K562 (cell line): ENCODE results near the gene TIMP3. TPM values are rescaled to one million over a fixed set of nuclear protein-coding genes. Genes with fewer than 3 reads are reported as not detected.
A peak's percentile ranks its signal among the peaks of the same experiment; 100 is the strongest.

Experiments used
- ADNP ChIP-seq: fragments of 200-800 bp; sonication (Bioruptor generic); IDR thresholded peaks from 2 replicates; pipeline ENCODE4 v1.6.1; 2016; ENCODE audit warnings: missing genetic modification characterization, missing compliant biosample characterization
- CHD4 ChIP-seq: fragments of 200-600 bp; sonication (generic); IDR thresholded peaks from 3 replicates; pipeline ENCODE4 v1.6.1; 2012; ENCODE audit warnings: low read depth, mild to moderate bottlenecking, mixed read lengths, low read length, inconsistent platforms; ENCODE audit not compliant: insufficient read depth, insufficient replicate concordance, poor library complexity, severe bottlenecking
- CXXC5 ChIP-seq: fragments of 250-450 bp; sonication (Bioruptor Pico); IDR thresholded peaks from 2 replicates; pipeline ENCODE4 v1.8.0; 2022; ENCODE audit warnings: inconsistent platforms, mild to moderate bottlenecking, moderate library complexity
- EGR1 ChIP-seq: fragments of 450-650 bp; conservative IDR thresholded peaks from 2 replicates; pipeline ENCODE4 v1.6.1; 2017; ENCODE audit warnings: mild to moderate bottlenecking
- FOXP1 ChIP-seq: sonication (generic); formaldehyde crosslinking; IDR thresholded peaks from 2 replicates; pipeline ENCODE4 v1.8.0; 2022; ENCODE audit warnings: mild to moderate bottlenecking, missing genetic modification reagents
- HDAC2 ChIP-seq: fragments of 450-650 bp; IDR thresholded peaks from 2 replicates; pipeline ENCODE4 v1.6.1; 2016; ENCODE audit warnings: mild to moderate bottlenecking
- MBD2 ChIP-seq: sonication (generic); IDR thresholded peaks from 2 replicates; pipeline ENCODE4 v1.6.1; 2016; ENCODE audit warnings: low read depth, borderline replicate concordance
- NR2C2 ChIP-seq, 2 experiments: fragments of 200-800 bp in 1 of 2; sonication (Bioruptor generic) in 1 of 2; sonication (generic) in 1 of 2; formaldehyde crosslinking in 1 of 2; IDR thresholded peaks; 2 replicates each; pipeline versions ENCODE4 v1.6.1 to v1.8.0; 2016 to 2022; ENCODE audit warnings: mild to moderate bottlenecking in 1 of 2, missing compliant biosample characterization in 1 of 2, missing genetic modification characterization in 1 of 2, missing genetic modification reagents in 1 of 2
- NR3C1 ChIP-seq: sonication (generic); formaldehyde crosslinking; IDR thresholded peaks from 2 replicates; pipeline ENCODE4 v1.8.1; 2022; ENCODE audit warnings: missing genetic modification reagents
- PCBP1 ChIP-seq: fragments of 200-400 bp; formaldehyde crosslinking; IDR thresholded peaks from 2 replicates; pipeline ENCODE4 v1.6.1; 2018; ENCODE audit warnings: mild to moderate bottlenecking, low read depth, low read length; ENCODE audit not compliant: poor library complexity, severe bottlenecking
- RBM34 ChIP-seq: fragments of 200-400 bp; formaldehyde crosslinking; IDR thresholded peaks from 2 replicates; pipeline ENCODE4 v1.6.1; 2018; ENCODE audit warnings: low read length, borderline replicate concordance; ENCODE audit not compliant: insufficient read depth
- TAF7 ChIP-seq: fragments of 450-650 bp; IDR thresholded peaks from 2 replicates; pipeline ENCODE4 v1.6.1; 2016; ENCODE audit warnings: missing genetic modification characterization, missing compliant biosample characterization
- ZNF347 ChIP-seq: fragments of 450-650 bp; formaldehyde crosslinking; IDR thresholded peaks from 2 replicates; pipeline ENCODE4 v1.4.0; 2020; ENCODE audit warnings: low read depth, mild to moderate bottlenecking, moderate library complexity
- ZNF644 ChIP-seq: fragments of 200-800 bp; sonication (Bioruptor generic); IDR thresholded peaks from 2 replicates; pipeline ENCODE4 v1.6.1; 2016; ENCODE audit warnings: low read depth, missing genetic modification characterization, missing compliant biosample characterization
- ZNF76 ChIP-seq: fragments of 250-450 bp; sonication (Bioruptor Pico); IDR thresholded peaks from 2 replicates; pipeline ENCODE4 v1.4.0; 2020; ENCODE audit warnings: mild to moderate bottlenecking, moderate library complexity, borderline replicate concordance
- ZNF77 ChIP-seq: fragments of 250-450 bp; sonication (Bioruptor Pico); IDR thresholded peaks from 2 replicates; pipeline ENCODE4 v1.5.0; 2020
- polyA plus RNA-seq, 8 experiments: library from polyadenylated mRNA; depleted of rRNA in 4 of 8; stranded (reverse) in 5 of 8; unstranded in 3 of 8; fragments of >200 nt; fragmentation: Nextera tagmentation in 2 of 8; fragmentation: Illumina TruSeq in 1 of 8; extraction: Ambion mirVana in 2 of 8; extraction: Trizol in 1 of 8; gene quantifications; 2 replicates each; pipeline versions ENCODE4 v1.2.1 to v1.2.3, GENCODE V29; 2011 to 2014; ENCODE audit warnings: inconsistent platforms in 1 of 8, missing spikeins in 1 of 8
- total RNA-seq, 7 experiments: library from RNA; depleted of rRNA in 6 of 7; stranded (reverse); fragments of >200 nt in 6 of 7; fragmentation: Illumina TruSeq in 2 of 7; extraction: Trizol in 2 of 7; gene quantifications; 2 replicates each; pipeline versions ENCODE4 v1.2.1 to v1.2.3, GENCODE V29; 2011 to 2021; ENCODE audit warnings: low replicate concordance in 1 of 7
- TF ChIP-seq, protein P1 (sequence below): fragments of 450-650 bp; formaldehyde crosslinking; IDR thresholded peaks from 2 replicates; pipeline ENCODE4 v1.4.0; 2022; ENCODE audit warnings: mild to moderate bottlenecking, moderate library complexity
- TF ChIP-seq, protein P2 (sequence below): sonication (generic); formaldehyde crosslinking; IDR thresholded peaks from 2 replicates; pipeline ENCODE4 v1.8.0; 2022; ENCODE audit warnings: mild to moderate bottlenecking, low read depth, missing genetic modification reagents
- TF ChIP-seq, protein P3 (sequence below): fragments of 250-450 bp; sonication (Bioruptor Pico); IDR thresholded peaks from 2 replicates; pipeline ENCODE4 v1.6.1; 2021; ENCODE audit warnings: mild to moderate bottlenecking
- TF ChIP-seq, protein P4 (sequence below): sonication (generic); formaldehyde crosslinking; IDR thresholded peaks from 2 replicates; pipeline ENCODE4 v1.5.0; 2020; ENCODE audit warnings: missing genetic modification reagents
- TF ChIP-seq, protein P5 (sequence below): fragments of 450-650 bp; IDR thresholded peaks from 2 replicates; pipeline ENCODE4 v1.6.1; 2016
- TF ChIP-seq, protein P6 (sequence below), 2 experiments: fragments of 450-650 bp in 1 of 2; sonication (generic) in 1 of 2; formaldehyde crosslinking in 1 of 2; IDR thresholded peaks in 1 of 2; conservative IDR thresholded peaks in 1 of 2; 2 replicates each; pipeline versions ENCODE4 v1.6.1 to v1.8.1; 2016 to 2023; ENCODE audit warnings: mild to moderate bottlenecking in 2 of 2, moderate library complexity in 2 of 2, inconsistent platforms in 1 of 2, missing genetic modification reagents in 1 of 2

Gene TIMP3
- total and polyA plus RNA-seq, 9 of the 15 experiments (the other 6 are each of a cell fraction or from before 2014, with no cell fraction given), result 0.07 to 0.73 (median 0.18) TPM

DNA sequence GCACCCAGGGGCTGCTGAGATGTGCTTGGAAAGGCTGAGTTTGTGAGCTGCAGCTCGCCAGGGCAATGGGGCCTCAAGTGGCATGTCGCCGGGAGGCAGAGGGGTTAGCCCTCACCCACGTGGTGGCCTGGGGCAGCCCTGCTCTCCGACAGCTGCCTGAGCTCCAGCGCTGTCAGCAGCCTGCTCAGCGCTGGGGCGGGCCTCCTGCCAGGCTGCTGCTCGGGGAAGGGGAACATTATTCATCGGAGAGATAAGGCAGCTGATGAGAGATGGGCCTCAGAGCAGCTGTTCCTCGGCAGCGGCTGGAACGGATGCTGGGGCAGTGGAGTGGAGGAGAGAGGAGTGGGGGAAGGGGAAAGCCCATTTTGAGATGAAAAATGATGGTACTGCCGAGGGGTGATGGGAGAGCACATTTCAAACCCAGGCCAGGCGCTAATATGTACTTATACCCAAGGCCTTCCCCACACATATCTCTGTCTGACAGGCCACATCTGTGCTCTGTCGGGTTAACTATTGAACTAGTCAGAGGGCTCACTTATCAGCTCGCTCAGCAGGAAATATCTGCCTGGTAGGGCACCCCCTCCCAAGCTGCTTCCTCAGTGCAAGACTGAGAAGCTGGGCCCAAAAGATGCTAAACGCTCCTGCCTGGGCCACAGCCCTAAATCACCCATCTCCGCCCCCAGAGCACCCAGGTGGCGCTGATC lies 79.5 kb downstream of the TIMP3 start (continued):
- TF ChIP-seq CHD4 (no peak), ZNF76 (CRISPR knock-in tag) (no peak), CXXC5 (CRISPR knock-in tag) (peak; percentile 73), MBD2 (peak; percentile 71), TAF7 (tag) (no peak), NR2C2 (CRISPR knock-in tag; IDR thresholded peaks at IDR 0.05) (no peak), NR2C2 (tag; IDR thresholded peaks at IDR 0.05) (no peak; the same call in 1 of the 2 replicates), NR3C1 (CRISPR knock-in tag) (no peak), HDAC2 (peak; percentile 65), RBM34 (no peak), ADNP (tag) (no peak), PCBP1 (no peak), ZNF644 (tag) (peak; percentile 71; the same call in 1 of the 2 replicates), FOXP1 (CRISPR knock-in tag) (no peak), EGR1 (peak; percentile 54), ZNF77 (CRISPR knock-in tag) (no peak), ZNF347 (no peak)
- TF ChIP-seq, protein P1, sequence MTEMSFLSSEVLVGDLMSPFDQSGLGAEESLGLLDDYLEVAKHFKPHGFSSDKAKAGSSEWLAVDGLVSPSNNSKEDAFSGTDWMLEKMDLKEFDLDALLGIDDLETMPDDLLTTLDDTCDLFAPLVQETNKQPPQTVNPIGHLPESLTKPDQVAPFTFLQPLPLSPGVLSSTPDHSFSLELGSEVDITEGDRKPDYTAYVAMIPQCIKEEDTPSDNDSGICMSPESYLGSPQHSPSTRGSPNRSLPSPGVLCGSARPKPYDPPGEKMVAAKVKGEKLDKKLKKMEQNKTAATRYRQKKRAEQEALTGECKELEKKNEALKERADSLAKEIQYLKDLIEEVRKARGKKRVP (CRISPR knock-in tag), result peak; percentile 49; the same call in 1 of the 2 replicates
- TF ChIP-seq, protein P2, sequence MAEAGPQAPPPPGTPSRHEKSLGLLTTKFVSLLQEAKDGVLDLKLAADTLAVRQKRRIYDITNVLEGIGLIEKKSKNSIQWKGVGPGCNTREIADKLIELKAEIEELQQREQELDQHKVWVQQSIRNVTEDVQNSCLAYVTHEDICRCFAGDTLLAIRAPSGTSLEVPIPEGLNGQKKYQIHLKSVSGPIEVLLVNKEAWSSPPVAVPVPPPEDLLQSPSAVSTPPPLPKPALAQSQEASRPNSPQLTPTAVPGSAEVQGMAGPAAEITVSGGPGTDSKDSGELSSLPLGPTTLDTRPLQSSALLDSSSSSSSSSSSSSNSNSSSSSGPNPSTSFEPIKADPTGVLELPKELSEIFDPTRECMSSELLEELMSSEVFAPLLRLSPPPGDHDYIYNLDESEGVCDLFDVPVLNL, result no peak
- TF ChIP-seq, protein P3, sequence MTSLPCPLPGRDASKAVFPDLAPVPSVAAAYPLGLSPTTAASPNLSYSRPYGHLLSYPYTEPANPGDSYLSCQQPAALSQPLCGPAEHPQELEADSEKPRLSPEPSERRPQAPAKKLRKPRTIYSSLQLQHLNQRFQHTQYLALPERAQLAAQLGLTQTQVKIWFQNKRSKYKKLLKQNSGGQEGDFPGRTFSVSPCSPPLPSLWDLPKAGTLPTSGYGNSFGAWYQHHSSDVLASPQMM (CRISPR knock-in tag), result no peak
- TF ChIP-seq, protein P4, sequence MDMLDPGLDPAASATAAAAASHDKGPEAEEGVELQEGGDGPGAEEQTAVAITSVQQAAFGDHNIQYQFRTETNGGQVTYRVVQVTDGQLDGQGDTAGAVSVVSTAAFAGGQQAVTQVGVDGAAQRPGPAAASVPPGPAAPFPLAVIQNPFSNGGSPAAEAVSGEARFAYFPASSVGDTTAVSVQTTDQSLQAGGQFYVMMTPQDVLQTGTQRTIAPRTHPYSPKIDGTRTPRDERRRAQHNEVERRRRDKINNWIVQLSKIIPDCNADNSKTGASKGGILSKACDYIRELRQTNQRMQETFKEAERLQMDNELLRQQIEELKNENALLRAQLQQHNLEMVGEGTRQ, result no peak
- TF ChIP-seq, protein P5, sequence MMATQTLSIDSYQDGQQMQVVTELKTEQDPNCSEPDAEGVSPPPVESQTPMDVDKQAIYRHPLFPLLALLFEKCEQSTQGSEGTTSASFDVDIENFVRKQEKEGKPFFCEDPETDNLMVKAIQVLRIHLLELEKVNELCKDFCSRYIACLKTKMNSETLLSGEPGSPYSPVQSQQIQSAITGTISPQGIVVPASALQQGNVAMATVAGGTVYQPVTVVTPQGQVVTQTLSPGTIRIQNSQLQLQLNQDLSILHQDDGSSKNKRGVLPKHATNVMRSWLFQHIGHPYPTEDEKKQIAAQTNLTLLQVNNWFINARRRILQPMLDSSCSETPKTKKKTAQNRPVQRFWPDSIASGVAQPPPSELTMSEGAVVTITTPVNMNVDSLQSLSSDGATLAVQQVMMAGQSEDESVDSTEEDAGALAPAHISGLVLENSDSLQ, result peak; percentile 90
- TF ChIP-seq, protein P6, sequence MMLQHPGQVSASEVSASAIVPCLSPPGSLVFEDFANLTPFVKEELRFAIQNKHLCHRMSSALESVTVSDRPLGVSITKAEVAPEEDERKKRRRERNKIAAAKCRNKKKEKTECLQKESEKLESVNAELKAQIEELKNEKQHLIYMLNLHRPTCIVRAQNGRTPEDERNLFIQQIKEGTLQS (IDR thresholded peaks at IDR 0.05), result peak; percentile 35; the same call in 1 of the 2 replicates
- TF ChIP-seq, protein P6 (CRISPR knock-in tag; conservative IDR thresholded peaks at IDR 0.05), result no peak
